ENCODE data around the gene GAP43.

DNA sequence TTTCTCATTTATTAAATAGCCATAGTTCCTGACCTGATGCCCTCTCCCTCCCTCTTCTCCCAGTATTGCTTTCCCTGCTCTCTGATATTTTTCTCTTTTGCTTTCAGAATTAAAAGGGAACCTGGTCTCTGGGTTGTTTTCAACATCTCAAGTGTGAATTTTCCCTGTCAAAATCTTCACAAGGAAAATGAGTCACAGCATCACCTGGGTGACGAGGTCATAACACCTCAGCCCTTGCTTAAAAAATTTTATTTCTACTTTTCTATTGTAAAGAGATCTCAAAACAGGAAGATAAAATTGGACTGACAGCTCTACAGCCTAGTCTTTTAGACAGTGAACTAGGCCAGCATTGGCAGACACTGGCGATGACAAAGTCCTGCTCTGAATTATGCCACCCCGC lies 40.1 kb downstream of the GAP43 start:
- TF ChIP-seq, protein P1, sequence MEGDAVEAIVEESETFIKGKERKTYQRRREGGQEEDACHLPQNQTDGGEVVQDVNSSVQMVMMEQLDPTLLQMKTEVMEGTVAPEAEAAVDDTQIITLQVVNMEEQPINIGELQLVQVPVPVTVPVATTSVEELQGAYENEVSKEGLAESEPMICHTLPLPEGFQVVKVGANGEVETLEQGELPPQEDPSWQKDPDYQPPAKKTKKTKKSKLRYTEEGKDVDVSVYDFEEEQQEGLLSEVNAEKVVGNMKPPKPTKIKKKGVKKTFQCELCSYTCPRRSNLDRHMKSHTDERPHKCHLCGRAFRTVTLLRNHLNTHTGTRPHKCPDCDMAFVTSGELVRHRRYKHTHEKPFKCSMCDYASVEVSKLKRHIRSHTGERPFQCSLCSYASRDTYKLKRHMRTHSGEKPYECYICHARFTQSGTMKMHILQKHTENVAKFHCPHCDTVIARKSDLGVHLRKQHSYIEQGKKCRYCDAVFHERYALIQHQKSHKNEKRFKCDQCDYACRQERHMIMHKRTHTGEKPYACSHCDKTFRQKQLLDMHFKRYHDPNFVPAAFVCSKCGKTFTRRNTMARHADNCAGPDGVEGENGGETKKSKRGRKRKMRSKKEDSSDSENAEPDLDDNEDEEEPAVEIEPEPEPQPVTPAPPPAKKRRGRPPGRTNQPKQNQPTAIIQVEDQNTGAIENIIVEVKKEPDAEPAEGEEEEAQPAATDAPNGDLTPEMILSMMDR (IDR thresholded peaks at IDR 0.05), result no peak
- TF ChIP-seq POLR2A (IDR thresholded peaks at IDR 0.05), result no peak

Data from thyroid gland (tissue), 4 donors.